GM23338 (cell line): ENCODE data around the gene IL20RB. TPM values are rescaled to one million over a fixed set of nuclear protein-coding genes. Genes with fewer than 3 reads are reported as not detected.

Experiments used
- ATAC-seq: fragments of 200-7000 bp; cut with Tn5 transposase; 3 replicates; pipeline ENCODE4 v1.9.1; 2020
- DNase-seq: peaks from one replicate; pipeline ENCODE4 v3.0.0-alpha.2; 2015; ENCODE audit warnings: low spot score
- H2AFZ ChIP-seq: fragments of 200-600 bp; sonication (generic); 2 replicates; pipeline ENCODE4 v1.8.0; 2016; ENCODE audit warnings: antibody characterized with exemption, mild to moderate bottlenecking, moderate library complexity
- H3F3A ChIP-seq: fragments of 200-600 bp; sonication (generic); replicated peaks from 2 replicates; pipeline ENCODE4 v1.8.0; 2017; ENCODE audit warnings: antibody characterized with exemption, mixed run types, low read depth
- H3K27ac ChIP-seq: fragments of 200-600 bp; sonication (generic); 2 replicates; pipeline ENCODE4 v1.6.1; 2016; ENCODE audit warnings: low read depth
- H3K27me3 ChIP-seq: fragments of 200-600 bp; sonication (generic); 2 replicates; pipeline ENCODE4 v1.8.0; 2016; ENCODE audit warnings: mild to moderate bottlenecking, mixed run types, moderate library complexity; ENCODE audit not compliant: insufficient read depth
- H3K36me3 ChIP-seq: fragments of 200-600 bp; sonication (generic); 2 replicates; pipeline ENCODE4 v1.8.0; 2016; ENCODE audit warnings: mild to moderate bottlenecking; ENCODE audit not compliant: insufficient read depth
- H3K4me1 ChIP-seq: fragments of 200-600 bp; sonication (generic); 2 replicates; pipeline ENCODE4 v1.8.0; 2016; ENCODE audit warnings: mild to moderate bottlenecking, moderate library complexity; ENCODE audit not compliant: insufficient read depth
- H3K4me2 ChIP-seq: fragments of 200-600 bp; sonication (generic); 2 replicates; pipeline ENCODE4 v1.7.1; 2017; ENCODE audit warnings: mixed run types
- H3K4me3 ChIP-seq: fragments of 200-600 bp; sonication (generic); 2 replicates; pipeline ENCODE4 v1.6.1; 2016; ENCODE audit warnings: mixed run types
- H3K79me2 ChIP-seq: fragments of 200-600 bp; sonication (generic); replicated peaks from 2 replicates; pipeline ENCODE4 v1.8.0; 2017; ENCODE audit warnings: mild to moderate bottlenecking; ENCODE audit not compliant: insufficient read depth
- H3K9me2 ChIP-seq: fragments of 200-600 bp; sonication (generic); 2 replicates; pipeline ENCODE4 v1.8.0; 2017; ENCODE audit not compliant: insufficient read depth
- H4K20me1 ChIP-seq: fragments of 200-600 bp; sonication (generic); replicated peaks from 2 replicates; pipeline ENCODE4 v1.8.0; 2017; ENCODE audit warnings: mild to moderate bottlenecking; ENCODE audit not compliant: insufficient read depth
- H3K27ac Mint-ChIP-seq: 2 replicates; pipeline ENCODE4 v1.8.0; 2020; ENCODE audit warnings: inconsistent platforms, mild to moderate bottlenecking, moderate library complexity, mixed read lengths
- H3K27me3 Mint-ChIP-seq: 3 replicates; pipeline ENCODE4 v1.8.0; 2022; ENCODE audit warnings: low read depth, mild to moderate bottlenecking, moderate library complexity, mixed read lengths, inconsistent platforms; ENCODE audit not compliant: insufficient read depth, poor library complexity
- H3K36me3 Mint-ChIP-seq: 3 replicates; pipeline ENCODE4 v1.8.0; 2021; ENCODE audit warnings: low read depth, mild to moderate bottlenecking, inconsistent platforms, moderate library complexity, mixed read lengths
- H3K4me1 Mint-ChIP-seq: 3 replicates; pipeline ENCODE4 v1.8.0; 2020; ENCODE audit warnings: mild to moderate bottlenecking, inconsistent platforms, mixed read lengths
- H3K4me3 Mint-ChIP-seq: 3 replicates; pipeline ENCODE4 v1.8.0; 2021; ENCODE audit warnings: moderate library complexity, mild to moderate bottlenecking, inconsistent platforms, mixed read lengths
- H3K9me3 Mint-ChIP-seq: 3 replicates; pipeline ENCODE4 v1.8.0; 2020; ENCODE audit warnings: moderate library complexity, mild to moderate bottlenecking, inconsistent platforms, mixed read lengths
- CREB1 ChIP-seq: fragments of 250-450 bp; sonication (Bioruptor Pico); IDR thresholded peaks from 2 replicates; pipeline ENCODE4 v1.5.0; 2020; ENCODE audit warnings: low read depth, mild to moderate bottlenecking, moderate library complexity
- CTCF ChIP-seq, 2 experiments: fragments of 200-600 bp in 1 of 2; sonication (generic) in 1 of 2; conservative IDR thresholded peaks; 2 replicates each; pipeline versions ENCODE4 v1.5.1 to v1.6.1; 2016 to 2017; ENCODE audit warnings: antibody characterized with exemption in 2 of 2, low read depth in 2 of 2, mild to moderate bottlenecking in 2 of 2, moderate library complexity in 1 of 2
- ETS1 ChIP-seq: IDR thresholded peaks from 2 replicates; pipeline ENCODE4 v1.6.1; 2016; ENCODE audit warnings: antibody characterized with exemption
- EZH2 ChIP-seq: fragments of 200-600 bp; sonication (generic); IDR thresholded peaks from one replicate; pipeline ENCODE4 v1.8.0; 2017; ENCODE audit warnings: antibody characterized with exemption, mild to moderate bottlenecking, low read depth; ENCODE audit not compliant: unreplicated experiment
- EZH2phosphoT487 ChIP-seq: fragments of 200-600 bp; sonication (generic); IDR thresholded peaks from one replicate; pipeline ENCODE4 v1.8.1; 2018; ENCODE audit warnings: antibody characterized with exemption; ENCODE audit not compliant: unreplicated experiment
- JUNB ChIP-seq: IDR thresholded peaks from one replicate; pipeline ENCODE4 v1.6.1; 2016; ENCODE audit warnings: antibody characterized with exemption; ENCODE audit not compliant: unreplicated experiment
- NANOG ChIP-seq: IDR thresholded peaks from 2 replicates; pipeline ENCODE4 v1.6.1; 2016; ENCODE audit warnings: antibody characterized with exemption, borderline replicate concordance
- POLR2AphosphoS5 ChIP-seq: IDR thresholded peaks from 2 replicates; pipeline ENCODE4 v1.6.1; 2016; ENCODE audit warnings: antibody characterized with exemption, low read depth
- REST ChIP-seq: IDR thresholded peaks from one replicate; pipeline ENCODE4 v1.6.1; 2018; ENCODE audit warnings: antibody characterized with exemption; ENCODE audit not compliant: unreplicated experiment
- STAT1 ChIP-seq: IDR thresholded peaks from one replicate; pipeline ENCODE4 v1.6.1; 2016; ENCODE audit warnings: antibody characterized with exemption; ENCODE audit not compliant: unreplicated experiment
- ZNF114 ChIP-seq: fragments of 250-450 bp; sonication (Bioruptor Pico); IDR thresholded peaks from 2 replicates; pipeline ENCODE4 v1.5.0; 2020; ENCODE audit warnings: mild to moderate bottlenecking, moderate library complexity
- polyA plus RNA-seq: library from polyadenylated mRNA; unstranded; fragments of >200 nt; fragmentation: Nextera tagmentation; extraction: Ambion mirVana; gene quantifications from 2 replicates; pipeline ENCODE4 v1.2.1, GENCODE V29; 2016
- total RNA-seq: library from RNA; depleted of rRNA; stranded (reverse); fragments of >200 nt; shearing (Covaris generic); gene quantifications from 2 replicates; pipeline ENCODE4 v1.2.3, GENCODE V29; 2014

IL20RB gene
- total and polyA plus RNA-seq, 2 experiments from 2014 or later: 1.7 to 4.6 TPM

- Histone ChIP-seq H3K4me2 (no peak overlapping the region), H3K27ac (no peak overlapping the region), H3K36me3 (no peaks in the 10 kb centered on the region), H4K20me1 (no peaks in the 10 kb centered on the region), H3K4me1 (no peaks in the 10 kb centered on the region), H3K4me3 (no peak overlapping the region), H3K9me2 (no peaks in the 10 kb centered on the region), H3F3A (no peaks in the 10 kb centered on the region), H3K27me3 (no peaks in the 10 kb centered on the region), H3K79me2 (no peaks in the 10 kb centered on the region; the same call in 1 of the 2 replicates), H2AFZ (no peak overlapping the region)
- no peak for DNase-seq
- no peak for ATAC-seq
- peaks cover 4% of the 10 kb centered on the region; the same call in 1 of the 3 replicates for H3K4me1 Mint-ChIP-seq
- H3K4me3 Mint-ChIP-seq: no peak overlapping the region
- H3K27ac Mint-ChIP-seq: no peak overlapping the region
- peaks cover 5% of the 10 kb centered on the region; the same call in 2 of the 3 replicates for H3K36me3 Mint-ChIP-seq
- no peaks in the 10 kb centered on the region for H3K27me3 Mint-ChIP-seq
- TF ChIP-seq EZH2 (no peak), JUNB (no peak), STAT1 (no peak)
- H3K9me3 Mint-ChIP-seq: peaks cover 5% of the 10 kb centered on the region; the same call in 1 of the 3 replicates
Measured at GRCh38 chr3:136973352-136973751, 15.6 kb downstream of the IL20RB start.

GRCh38 chr3:136974670-136975069 lies 16.9 kb downstream of the IL20RB start:
- TF ChIP-seq ETS1: no peak
- TF ChIP-seq NANOG: no peak
- TF ChIP-seq CREB1 (CRISPR knock-in tag): no peak
- TF ChIP-seq CTCF (conservative IDR thresholded peaks at IDR 0.05; ENCODE audit: low read depth in 2 of 2): no peak
- no peak for TF ChIP-seq EZH2
- no peak for TF ChIP-seq STAT1
- TF ChIP-seq REST: no peak
- no peak for TF ChIP-seq EZH2phosphoT487
- TF ChIP-seq POLR2AphosphoS5: no peak
- no peak for TF ChIP-seq ZNF114
- Histone ChIP-seq H3K9me2 (no peaks in the 10 kb centered on the region), H2AFZ (no peak overlapping the region), H4K20me1 (no peaks in the 10 kb centered on the region), H3K36me3 (no peaks in the 10 kb centered on the region), H3K4me1 (no peaks in the 10 kb centered on the region), H3K27ac (no peak overlapping the region), H3K4me2 (no peak overlapping the region), H3F3A (no peaks in the 10 kb centered on the region), H3K79me2 (no peaks in the 10 kb centered on the region; the same call in 1 of the 2 replicates), H3K4me3 (no peak overlapping the region), H3K27me3 (no peaks in the 10 kb centered on the region)
- ATAC-seq (no peak), DNase-seq (no peak)
- no peaks in the 10 kb centered on the region for H3K27me3 Mint-ChIP-seq
- peaks cover 2% of the 10 kb centered on the region; the same call in 1 of the 3 replicates for H3K4me1 Mint-ChIP-seq
- peaks cover 3% of the 10 kb centered on the region; the same call in 1 of the 3 replicates for H3K9me3 Mint-ChIP-seq
- peaks cover 5% of the 10 kb centered on the region; the same call in 2 of the 3 replicates for H3K36me3 Mint-ChIP-seq
- no peak overlapping the region for H3K4me3 Mint-ChIP-seq
- no peak overlapping the region for H3K27ac Mint-ChIP-seq
